Loucy (cell line): ENCODE results near the gene NCAPD3.

Experiments
- H2AFZ ChIP-seq: fragments of 200-600 bp; sonication (generic); 2 replicates; pipeline ENCODE4 v1.6.0; 2016; ENCODE audit warnings: antibody characterized with exemption, mild to moderate bottlenecking, low read length, moderate library complexity
- H3F3A ChIP-seq: fragments of 200-600 bp; 2 replicates; pipeline ENCODE4 v1.6.0; 2016; ENCODE audit warnings: antibody characterized with exemption, low read depth, mild to moderate bottlenecking
- H3K27me3 ChIP-seq: fragments of 200-600 bp; sonication (generic); 2 replicates; pipeline ENCODE4 v1.6.1; 2014; ENCODE audit warnings: low read length, mild to moderate bottlenecking; ENCODE audit not compliant: insufficient read depth, poor library complexity, severe bottlenecking
- H3K36me3 ChIP-seq: fragments of 200-600 bp; sonication (generic); 2 replicates; pipeline ENCODE4 v1.6.1; 2016; ENCODE audit warnings: low read length; ENCODE audit not compliant: insufficient read depth
- H3K4me1 ChIP-seq: fragments of 200-600 bp; sonication (generic); 2 replicates; pipeline ENCODE4 v1.5.1; 2014; ENCODE audit warnings: low read length, mild to moderate bottlenecking; ENCODE audit not compliant: insufficient read depth, poor library complexity, severe bottlenecking
- H3K4me2 ChIP-seq: fragments of 200-600 bp; sonication (generic); 2 replicates; pipeline ENCODE4 v1.6.0; 2014; ENCODE audit warnings: antibody characterized with exemption, low read length, low read depth, mild to moderate bottlenecking; ENCODE audit not compliant: poor library complexity, severe bottlenecking
- H3K4me3 ChIP-seq: fragments of 200-600 bp; sonication (generic); 2 replicates; pipeline ENCODE4 v1.5.1; 2014; ENCODE audit warnings: low read length, mild to moderate bottlenecking, mixed read lengths; ENCODE audit not compliant: poor library complexity, severe bottlenecking
- H3K79me2 ChIP-seq: fragments of 200-600 bp; sonication (generic); 2 replicates; pipeline ENCODE4 v1.6.1; 2014; ENCODE audit warnings: low read length; ENCODE audit not compliant: insufficient read depth
- H3K9ac ChIP-seq: fragments of 200-600 bp; sonication (generic); 2 replicates; pipeline ENCODE4 v1.6.0; 2014; ENCODE audit warnings: mild to moderate bottlenecking, low read depth, low read length, moderate library complexity; ENCODE audit not compliant: poor library complexity, severe bottlenecking
- H3K9me2 ChIP-seq: fragments of 200-600 bp; sonication (generic); replicated peaks from 2 replicates; pipeline ENCODE4 v1.6.1; 2016; ENCODE audit warnings: low read depth, low read length, mixed read lengths
- H3K9me3 ChIP-seq: fragments of 200-600 bp; sonication (generic); 2 replicates; pipeline ENCODE4 v1.6.1; 2014; ENCODE audit warnings: mild to moderate bottlenecking, antibody characterized with exemption, low read length, low read depth; ENCODE audit not compliant: insufficient read depth
- H4K20me1 ChIP-seq: fragments of 200-600 bp; sonication (generic); 2 replicates; pipeline ENCODE4 v1.6.0; 2014; ENCODE audit warnings: antibody characterized with exemption, low read length, mild to moderate bottlenecking; ENCODE audit not compliant: insufficient read depth, poor library complexity, severe bottlenecking
- EZH2phosphoT487 ChIP-seq: fragments of 200-600 bp; IDR thresholded peaks from 2 replicates; pipeline ENCODE4 v1.6.1; 2018; ENCODE audit warnings: antibody characterized with exemption, mild to moderate bottlenecking, moderate library complexity, borderline replicate concordance
- TF ChIP-seq, protein P1 (sequence below): fragments of 200-600 bp; sonication (generic); conservative IDR thresholded peaks from 2 replicates; pipeline ENCODE4 v1.5.1; 2014; ENCODE audit warnings: mild to moderate bottlenecking, antibody characterized with exemption, low read length

NCAPD3 gene

DNA sequence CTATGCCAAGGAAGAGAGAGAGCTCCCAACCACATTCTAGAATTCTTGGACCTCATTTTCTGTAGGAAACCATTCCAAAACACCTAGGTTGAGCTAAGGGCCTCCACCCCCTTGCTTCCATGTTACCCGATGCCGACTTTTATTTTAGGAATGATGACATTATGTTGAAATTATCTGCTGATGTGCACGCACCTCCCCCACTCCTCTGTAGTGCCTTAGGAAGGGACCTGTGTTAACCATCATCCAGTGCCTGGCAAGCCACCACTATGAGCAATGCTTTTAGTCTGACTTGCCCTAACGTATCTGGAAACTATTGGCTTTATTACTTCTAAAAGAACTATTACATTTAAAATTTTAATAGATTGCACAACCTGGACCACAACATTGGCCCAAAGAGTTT is 42.1 kb downstream of the NCAPD3 start:
- H3K9me2 ChIP-seq = no peaks in the 10 kb centered on the region
- peaks cover 4% of the 10 kb centered on the region for H4K20me1 ChIP-seq
- H3K9me3 ChIP-seq = no peaks in the 10 kb centered on the region
- H2AFZ ChIP-seq = no peak overlapping the region
- H3K4me3 ChIP-seq = no peak overlapping the region
- no peaks in the 10 kb centered on the region for H3K4me1 ChIP-seq
- no peak overlapping the region for H3K9ac ChIP-seq
- peaks cover 79% of the 10 kb centered on the region; the same call in 1 of the 2 replicates for H3K36me3 ChIP-seq
- no peaks in the 10 kb centered on the region for H3F3A ChIP-seq
- H3K27me3 ChIP-seq = no peaks in the 10 kb centered on the region
- no peaks in the 10 kb centered on the region for H3K79me2 ChIP-seq
- TF ChIP-seq, protein P1, sequence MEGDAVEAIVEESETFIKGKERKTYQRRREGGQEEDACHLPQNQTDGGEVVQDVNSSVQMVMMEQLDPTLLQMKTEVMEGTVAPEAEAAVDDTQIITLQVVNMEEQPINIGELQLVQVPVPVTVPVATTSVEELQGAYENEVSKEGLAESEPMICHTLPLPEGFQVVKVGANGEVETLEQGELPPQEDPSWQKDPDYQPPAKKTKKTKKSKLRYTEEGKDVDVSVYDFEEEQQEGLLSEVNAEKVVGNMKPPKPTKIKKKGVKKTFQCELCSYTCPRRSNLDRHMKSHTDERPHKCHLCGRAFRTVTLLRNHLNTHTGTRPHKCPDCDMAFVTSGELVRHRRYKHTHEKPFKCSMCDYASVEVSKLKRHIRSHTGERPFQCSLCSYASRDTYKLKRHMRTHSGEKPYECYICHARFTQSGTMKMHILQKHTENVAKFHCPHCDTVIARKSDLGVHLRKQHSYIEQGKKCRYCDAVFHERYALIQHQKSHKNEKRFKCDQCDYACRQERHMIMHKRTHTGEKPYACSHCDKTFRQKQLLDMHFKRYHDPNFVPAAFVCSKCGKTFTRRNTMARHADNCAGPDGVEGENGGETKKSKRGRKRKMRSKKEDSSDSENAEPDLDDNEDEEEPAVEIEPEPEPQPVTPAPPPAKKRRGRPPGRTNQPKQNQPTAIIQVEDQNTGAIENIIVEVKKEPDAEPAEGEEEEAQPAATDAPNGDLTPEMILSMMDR = no peak
- no peak for TF ChIP-seq EZH2phosphoT487
- H3K4me2 ChIP-seq = no peak overlapping the region

DNA sequence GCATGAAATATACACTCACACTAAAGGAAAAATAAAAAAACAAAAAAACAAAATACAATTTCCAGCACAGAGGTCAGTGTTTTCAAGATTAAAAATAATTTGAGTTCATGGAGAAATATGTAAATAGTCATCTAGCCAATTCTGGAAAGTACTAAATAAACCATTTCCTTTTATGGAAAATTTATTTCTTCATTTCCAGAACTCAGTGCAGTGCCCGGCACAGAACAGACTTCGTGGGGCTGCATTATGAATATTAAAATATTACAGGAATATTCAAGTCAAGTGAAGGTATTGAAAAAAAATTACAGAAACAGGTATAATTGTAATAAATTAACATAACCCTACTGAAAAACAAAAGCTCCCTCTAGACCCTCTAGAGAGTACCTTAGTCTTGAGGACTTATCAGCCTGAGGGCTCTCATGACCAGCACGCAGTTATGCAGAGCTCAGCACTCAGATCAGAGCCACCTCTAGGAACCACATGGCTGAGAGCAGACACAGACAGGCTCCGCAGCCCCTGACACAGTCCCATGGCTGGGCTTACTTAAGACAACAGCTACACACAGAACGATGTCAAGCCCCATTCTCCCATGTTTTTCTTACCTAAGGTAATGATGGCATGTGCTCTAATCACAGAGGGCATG is 45.6 kb downstream of the NCAPD3 start:
- peaks cover 89% of the 10 kb centered on the region; the same call in 1 of the 2 replicates for H3K36me3 ChIP-seq

DNA sequence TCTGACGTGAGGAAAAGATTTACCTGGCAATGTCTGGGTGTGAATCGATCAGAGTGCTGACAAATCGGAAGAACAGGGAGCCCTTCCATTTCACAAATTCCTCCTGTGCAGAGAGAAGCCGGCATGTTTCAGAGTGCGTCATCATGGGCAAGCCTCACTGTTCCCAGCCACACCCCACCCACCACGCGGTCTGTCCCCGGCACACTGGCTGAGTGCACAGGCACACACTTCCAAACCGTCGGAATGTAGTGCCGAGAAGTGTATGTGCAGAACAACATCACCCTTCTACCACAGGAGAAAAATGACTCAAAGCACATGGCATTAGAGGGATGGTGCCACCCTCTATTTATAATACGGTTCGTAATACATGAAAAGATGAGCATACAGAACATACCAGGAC is 47.5 kb downstream of the NCAPD3 start:
- Histone ChIP-seq H3K9ac (no peak overlapping the region), H3K9me2 (no peaks in the 10 kb centered on the region), H3K36me3 (peaks cover 91% of the 10 kb centered on the region; the same call in 1 of the 2 replicates)

More for the DNA sequence above, 45.6 kb downstream of the NCAPD3 start:
- Histone ChIP-seq H3K9me3 (no peaks in the 10 kb centered on the region), H3K79me2 (no peaks in the 10 kb centered on the region), H2AFZ (no peak overlapping the region), H3K27me3 (no peaks in the 10 kb centered on the region), H3F3A (no peaks in the 10 kb centered on the region), H3K4me2 (no peak overlapping the region), H4K20me1 (no peaks in the 10 kb centered on the region), H3K4me1 (no peaks in the 10 kb centered on the region), H3K4me3 (no peak overlapping the region), H3K9ac (no peak overlapping the region), H3K9me2 (no peaks in the 10 kb centered on the region)
- no peak for TF ChIP-seq EZH2phosphoT487
- TF ChIP-seq, protein P1 = no peak

More for the DNA sequence above, 47.5 kb downstream of the NCAPD3 start:
- Histone ChIP-seq H4K20me1 (no peaks in the 10 kb centered on the region), H3K4me2 (no peak overlapping the region), H3K27me3 (no peaks in the 10 kb centered on the region), H3K79me2 (no peaks in the 10 kb centered on the region), H3K4me1 (no peaks in the 10 kb centered on the region), H2AFZ (no peak overlapping the region), H3F3A (no peaks in the 10 kb centered on the region), H3K9me3 (no peaks in the 10 kb centered on the region), H3K4me3 (no peak overlapping the region)
- TF ChIP-seq EZH2phosphoT487 = no peak
- TF ChIP-seq, protein P1 = no peak
